Limb (tissue), 2 donors: ENCODE results near the gene ZCRB1.

Source experiments
- DNase-seq, 2 donors: peaks; one replicate each; pipeline ENCODE4 v3.0.0-alpha.2; 2016; ENCODE audit errors: extremely low spot score in 2 of 2

Gene ZCRB1

DNA sequence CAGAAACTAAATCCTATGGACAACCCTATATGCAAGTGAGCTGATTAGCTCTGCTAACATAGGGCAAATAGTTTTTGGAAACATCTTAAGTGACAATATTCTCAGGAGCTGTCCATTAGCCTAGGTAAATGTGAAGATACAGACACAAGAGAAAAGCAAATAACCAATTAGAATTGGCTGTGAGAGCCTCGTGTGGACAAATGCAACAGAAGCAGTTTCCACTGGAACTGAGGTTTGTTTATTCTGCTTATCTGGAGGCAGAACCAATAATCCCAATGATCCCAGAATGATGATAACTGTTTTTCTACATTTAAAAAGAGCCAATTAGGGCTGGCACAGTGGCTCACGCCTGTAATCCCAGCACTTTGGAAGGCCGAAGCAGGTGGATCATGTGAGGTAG lies 44.6 kb downstream of the ZCRB1 start:
- no peak for DNase-seq

GRCh38 chr12:42278128-42278510 lies 47.8 kb downstream of the ZCRB1 start:
- no peak for DNase-seq

DNA sequence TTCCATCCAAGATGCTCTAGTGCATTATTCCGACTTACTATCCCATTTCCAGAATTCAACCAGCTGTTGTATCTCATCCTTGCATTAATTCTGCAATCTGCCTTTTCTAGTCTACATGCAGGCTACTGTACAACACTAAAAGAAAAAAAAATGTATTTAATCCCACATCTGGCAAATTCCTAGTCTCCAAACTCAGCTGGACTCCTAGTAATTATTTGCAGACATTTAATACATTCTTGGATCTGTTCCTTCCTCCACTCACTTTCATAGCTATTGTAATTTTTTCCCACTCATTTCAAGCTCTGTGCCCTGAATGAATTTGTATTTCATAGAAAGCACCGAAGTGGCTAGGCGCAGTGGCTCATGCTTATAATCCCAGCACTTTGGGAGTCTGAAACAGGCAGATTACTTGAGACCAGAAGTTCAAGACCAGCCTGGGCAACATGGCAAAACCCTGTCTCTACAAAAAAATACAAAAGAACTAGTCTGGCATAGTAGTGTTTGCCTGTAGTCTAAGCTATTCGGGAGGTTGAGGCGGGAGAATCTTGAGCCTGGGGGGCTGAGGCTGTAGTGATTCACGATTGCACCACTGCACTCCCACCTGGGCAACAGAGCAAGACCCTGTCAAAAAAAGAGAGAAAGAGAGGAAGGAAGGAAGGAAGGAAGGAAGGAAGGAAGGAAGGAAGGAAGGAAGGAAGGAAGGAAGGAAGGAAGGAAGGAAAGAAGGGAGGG lies 48.3 kb downstream of the ZCRB1 start:
- DNase-seq: peak in 1 of 2 donors; percentile 44

- no peak for DNase-seq
Measured at GRCh38 chr12:42275499-42275898, 50.4 kb downstream of the ZCRB1 start.

DNA sequence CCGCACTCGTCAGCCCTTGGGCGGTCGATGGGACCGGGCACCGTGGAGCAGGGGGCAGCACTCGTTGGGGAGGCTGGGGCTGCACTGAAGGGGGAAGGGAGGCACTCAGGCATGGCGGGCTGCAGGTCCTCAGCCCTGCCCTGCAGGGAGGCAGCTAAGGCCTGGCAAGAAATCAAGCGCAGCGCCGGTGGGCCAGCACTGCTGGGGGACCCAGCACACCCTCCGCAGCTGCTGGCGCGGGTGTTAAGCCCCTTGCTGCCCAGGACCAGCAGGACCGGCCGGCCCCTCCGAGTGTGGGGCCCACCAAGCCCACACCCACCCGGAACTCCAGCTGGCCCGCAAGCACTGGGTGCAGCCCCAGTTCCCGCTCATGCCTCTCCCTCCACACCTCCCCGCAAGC lies 52.2 kb downstream of the ZCRB1 start:
- no peak for DNase-seq

GRCh38 chr12:42270596-42270995 lies 55.3 kb downstream of the ZCRB1 start:
- no peak for DNase-seq

GRCh38 chr12:42267413-42268190 lies 58.3 kb downstream of the ZCRB1 start:
- peak in 1 of 2 donors; percentile 28 for DNase-seq

- no peak for DNase-seq
Measured at GRCh38 chr12:42266579-42267230, 59.2 kb downstream of the ZCRB1 start.

DNA sequence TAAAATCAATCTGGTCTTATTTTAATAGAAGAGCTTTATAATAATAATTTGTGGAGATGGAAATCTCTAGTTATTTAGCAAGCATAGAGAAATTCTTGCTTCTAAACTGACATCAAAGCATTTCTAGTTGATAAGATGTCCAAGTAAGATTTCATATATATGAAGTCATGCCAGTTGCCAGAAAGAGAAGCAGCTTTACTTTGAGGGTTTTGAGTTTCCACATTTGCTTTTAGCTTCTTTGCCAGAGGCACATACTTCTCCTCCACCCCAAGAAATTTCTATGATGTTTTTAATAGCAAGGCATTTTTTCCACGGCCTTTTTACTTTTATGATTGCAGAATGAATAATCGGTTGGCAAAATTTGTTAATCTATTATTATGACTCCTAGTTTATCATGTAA lies 63.6 kb downstream of the ZCRB1 start:
- DNase-seq: no peak
